ENCODE results near the gene COL27A1.

- no peak for TF ChIP-seq EZH2 (IDR thresholded peaks at IDR 0.05)
- TF ChIP-seq REST (IDR thresholded peaks at IDR 0.05; ENCODE audit: low read depth), result no peak
- TF ChIP-seq POLR2A (IDR thresholded peaks at IDR 0.05; ENCODE audit: borderline replicate concordance, extremely low read depth, insufficient read depth, insufficient read length), result no peak
- no peak for TF ChIP-seq EGR1 (IDR thresholded peaks at IDR 0.05; ENCODE audit: low read depth)
- TF ChIP-seq, protein P1, sequence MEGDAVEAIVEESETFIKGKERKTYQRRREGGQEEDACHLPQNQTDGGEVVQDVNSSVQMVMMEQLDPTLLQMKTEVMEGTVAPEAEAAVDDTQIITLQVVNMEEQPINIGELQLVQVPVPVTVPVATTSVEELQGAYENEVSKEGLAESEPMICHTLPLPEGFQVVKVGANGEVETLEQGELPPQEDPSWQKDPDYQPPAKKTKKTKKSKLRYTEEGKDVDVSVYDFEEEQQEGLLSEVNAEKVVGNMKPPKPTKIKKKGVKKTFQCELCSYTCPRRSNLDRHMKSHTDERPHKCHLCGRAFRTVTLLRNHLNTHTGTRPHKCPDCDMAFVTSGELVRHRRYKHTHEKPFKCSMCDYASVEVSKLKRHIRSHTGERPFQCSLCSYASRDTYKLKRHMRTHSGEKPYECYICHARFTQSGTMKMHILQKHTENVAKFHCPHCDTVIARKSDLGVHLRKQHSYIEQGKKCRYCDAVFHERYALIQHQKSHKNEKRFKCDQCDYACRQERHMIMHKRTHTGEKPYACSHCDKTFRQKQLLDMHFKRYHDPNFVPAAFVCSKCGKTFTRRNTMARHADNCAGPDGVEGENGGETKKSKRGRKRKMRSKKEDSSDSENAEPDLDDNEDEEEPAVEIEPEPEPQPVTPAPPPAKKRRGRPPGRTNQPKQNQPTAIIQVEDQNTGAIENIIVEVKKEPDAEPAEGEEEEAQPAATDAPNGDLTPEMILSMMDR (IDR thresholded peaks at IDR 0.05 in 2 of 3, conservative IDR thresholded peaks at IDR 0.05 in 1 of 3; ENCODE audit: borderline replicate concordance in 1 of 3, insufficient read depth in 1 of 3, low read depth in 2 of 3, low read length in 2 of 3), result no peak
- TF ChIP-seq POLR2AphosphoS5 (IDR thresholded peaks at IDR 0.05; ENCODE audit: low read depth, low read length), result no peak
- TF ChIP-seq SP1 (IDR thresholded peaks at IDR 0.05; ENCODE audit: low read depth), result no peak
- no peak for TF ChIP-seq RAD21 (IDR thresholded peaks at IDR 0.05; ENCODE audit: low read depth)
- TF ChIP-seq YY1 (IDR thresholded peaks at IDR 0.05; ENCODE audit: extremely low read depth, insufficient replicate concordance, low read depth, low read length), result no peak
- TF ChIP-seq, protein P2, sequence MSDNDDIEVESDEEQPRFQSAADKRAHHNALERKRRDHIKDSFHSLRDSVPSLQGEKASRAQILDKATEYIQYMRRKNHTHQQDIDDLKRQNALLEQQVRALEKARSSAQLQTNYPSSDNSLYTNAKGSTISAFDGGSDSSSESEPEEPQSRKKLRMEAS (IDR thresholded peaks at IDR 0.05), result no peak
- TF ChIP-seq ZFX (IDR thresholded peaks at IDR 0.05), result no peak
Measured at GRCh38 chr9:114347675-114348074, 192.3 kb downstream of the COL27A1 start.

All from HCT116 (cell line).